ENCODE measurements around the gene TRPM2. TPM values are rescaled to one million over a fixed set of nuclear protein-coding genes. Genes with fewer than 3 reads are reported as not detected.

TRPM2 gene
- total and polyA plus RNA-seq, 10 of the 15 experiments (the other 5 are each of a cell fraction or from before 2014, with no cell fraction given), result 0.03 to 9.1 (median 2.6) TPM

DNA sequence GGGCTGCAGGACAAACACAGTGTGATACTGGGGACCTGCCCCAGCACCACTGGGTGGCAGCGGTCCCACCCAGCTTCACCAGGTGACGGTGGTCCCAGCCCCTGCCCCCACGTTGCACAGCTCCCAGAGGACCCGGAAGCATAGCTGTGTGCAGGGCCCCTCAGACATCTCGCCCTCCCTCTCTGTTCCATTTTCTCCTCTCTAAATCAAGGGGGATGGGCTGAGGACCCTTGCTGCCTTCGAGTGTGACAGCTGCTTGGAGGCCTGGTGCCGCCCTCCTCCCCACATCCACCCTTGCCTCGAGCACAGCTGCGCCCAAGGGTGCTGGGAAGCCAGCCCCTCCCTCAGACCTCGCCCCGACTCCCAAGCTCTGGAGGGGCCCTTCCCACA lies 85.8 kb downstream of the TRPM2 start:
- no peak for DNase-seq (ENCODE audit: low read depth, low spot score)
- Histone ChIP-seq H3K4me3 (no peak overlapping the region), H4K20me1 (ENCODE audit: control insufficient read depth, insufficient read depth) (no peaks in the 10 kb centered on the region), H3K27me3 (replicated peaks in 1 of 2; ENCODE audit: control insufficient read depth in 2 of 2, insufficient read depth in 2 of 2, low read length in 1 of 2) (no peaks in the 10 kb centered on the region), H3K36me3 (ENCODE audit: control insufficient read depth in 2 of 2, insufficient read depth in 2 of 2, low read length in 1 of 2) (no peaks in the 10 kb centered on the region), H3K9ac (ENCODE audit: control insufficient read depth, insufficient read depth, low read length) (no peak overlapping the region), H3K4me2 (ENCODE audit: control insufficient read depth, insufficient read depth) (no peak overlapping the region), H2AFZ (ENCODE audit: control insufficient read depth, low read depth, low read length) (no peak overlapping the region), H3K27ac (ENCODE audit: control insufficient read depth, insufficient read depth) (no peak overlapping the region), H3K9me3 (replicated peaks; ENCODE audit: control insufficient read depth, insufficient read depth, low read length) (no peaks in the 10 kb centered on the region; the same call in 2 of the 3 replicates), H3K4me1 (ENCODE audit: control insufficient read depth, insufficient read depth, low read length) (no peaks in the 10 kb centered on the region), H3K79me2 (ENCODE audit: control insufficient read depth, insufficient read depth, low read length) (no peaks in the 10 kb centered on the region)
- SMC1A ChIA-PET (ENCODE audit: uncharacterized antibody, unreplicated experiment), result no interaction called here
- TF ChIP-seq DPF2 (IDR thresholded peaks at IDR 0.05) (no peak), CEBPB (IDR thresholded peaks at IDR 0.05; ENCODE audit: borderline replicate concordance in 1 of 2, low read depth in 2 of 2, low read length in 2 of 2) (no peak), ZBTB33 (IDR thresholded peaks at IDR 0.05) (no peak), E2F4 (IDR thresholded peaks at IDR 0.05; ENCODE audit: low read depth, low read length) (no peak), ZNF24 (IDR thresholded peaks at IDR 0.05) (no peak), TCF3 (IDR thresholded peaks at IDR 0.05; ENCODE audit: borderline replicate concordance, insufficient read depth, low read depth, low read length) (no peak), CHD1 (IDR thresholded peaks at IDR 0.05; ENCODE audit: low read depth, low read length) (no peak), JUND (IDR thresholded peaks at IDR 0.05; ENCODE audit: low read depth, low read length) (no peak), STAT1 (conservative IDR thresholded peaks at IDR 0.05) (no peak), CHD4 (IDR thresholded peaks at IDR 0.05) (no peak)
- TF ChIP-seq, protein P1, sequence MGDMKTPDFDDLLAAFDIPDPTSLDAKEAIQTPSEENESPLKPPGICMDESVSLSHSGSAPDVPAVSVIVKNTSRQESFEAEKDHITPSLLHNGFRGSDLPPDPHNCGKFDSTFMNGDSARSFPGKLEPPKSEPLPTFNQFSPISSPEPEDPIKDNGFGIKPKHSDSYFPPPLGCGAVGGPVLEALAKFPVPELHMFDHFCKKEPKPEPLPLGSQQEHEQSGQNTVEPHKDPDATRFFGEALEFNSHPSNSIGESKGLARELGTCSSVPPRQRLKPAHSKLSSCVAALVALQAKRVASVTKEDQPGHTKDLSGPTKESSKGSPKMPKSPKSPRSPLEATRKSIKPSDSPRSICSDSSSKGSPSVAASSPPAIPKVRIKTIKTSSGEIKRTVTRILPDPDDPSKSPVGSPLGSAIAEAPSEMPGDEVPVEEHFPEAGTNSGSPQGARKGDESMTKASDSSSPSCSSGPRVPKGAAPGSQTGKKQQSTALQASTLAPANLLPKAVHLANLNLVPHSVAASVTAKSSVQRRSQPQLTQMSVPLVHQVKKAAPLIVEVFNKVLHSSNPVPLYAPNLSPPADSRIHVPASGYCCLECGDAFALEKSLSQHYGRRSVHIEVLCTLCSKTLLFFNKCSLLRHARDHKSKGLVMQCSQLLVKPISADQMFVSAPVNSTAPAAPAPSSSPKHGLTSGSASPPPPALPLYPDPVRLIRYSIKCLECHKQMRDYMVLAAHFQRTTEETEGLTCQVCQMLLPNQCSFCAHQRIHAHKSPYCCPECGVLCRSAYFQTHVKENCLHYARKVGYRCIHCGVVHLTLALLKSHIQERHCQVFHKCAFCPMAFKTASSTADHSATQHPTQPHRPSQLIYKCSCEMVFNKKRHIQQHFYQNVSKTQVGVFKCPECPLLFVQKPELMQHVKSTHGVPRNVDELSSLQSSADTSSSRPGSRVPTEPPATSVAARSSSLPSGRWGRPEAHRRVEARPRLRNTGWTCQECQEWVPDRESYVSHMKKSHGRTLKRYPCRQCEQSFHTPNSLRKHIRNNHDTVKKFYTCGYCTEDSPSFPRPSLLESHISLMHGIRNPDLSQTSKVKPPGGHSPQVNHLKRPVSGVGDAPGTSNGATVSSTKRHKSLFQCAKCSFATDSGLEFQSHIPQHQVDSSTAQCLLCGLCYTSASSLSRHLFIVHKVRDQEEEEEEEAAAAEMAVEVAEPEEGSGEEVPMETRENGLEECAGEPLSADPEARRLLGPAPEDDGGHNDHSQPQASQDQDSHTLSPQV (IDR thresholded peaks at IDR 0.05), result no peak
- TF ChIP-seq, protein P2, sequence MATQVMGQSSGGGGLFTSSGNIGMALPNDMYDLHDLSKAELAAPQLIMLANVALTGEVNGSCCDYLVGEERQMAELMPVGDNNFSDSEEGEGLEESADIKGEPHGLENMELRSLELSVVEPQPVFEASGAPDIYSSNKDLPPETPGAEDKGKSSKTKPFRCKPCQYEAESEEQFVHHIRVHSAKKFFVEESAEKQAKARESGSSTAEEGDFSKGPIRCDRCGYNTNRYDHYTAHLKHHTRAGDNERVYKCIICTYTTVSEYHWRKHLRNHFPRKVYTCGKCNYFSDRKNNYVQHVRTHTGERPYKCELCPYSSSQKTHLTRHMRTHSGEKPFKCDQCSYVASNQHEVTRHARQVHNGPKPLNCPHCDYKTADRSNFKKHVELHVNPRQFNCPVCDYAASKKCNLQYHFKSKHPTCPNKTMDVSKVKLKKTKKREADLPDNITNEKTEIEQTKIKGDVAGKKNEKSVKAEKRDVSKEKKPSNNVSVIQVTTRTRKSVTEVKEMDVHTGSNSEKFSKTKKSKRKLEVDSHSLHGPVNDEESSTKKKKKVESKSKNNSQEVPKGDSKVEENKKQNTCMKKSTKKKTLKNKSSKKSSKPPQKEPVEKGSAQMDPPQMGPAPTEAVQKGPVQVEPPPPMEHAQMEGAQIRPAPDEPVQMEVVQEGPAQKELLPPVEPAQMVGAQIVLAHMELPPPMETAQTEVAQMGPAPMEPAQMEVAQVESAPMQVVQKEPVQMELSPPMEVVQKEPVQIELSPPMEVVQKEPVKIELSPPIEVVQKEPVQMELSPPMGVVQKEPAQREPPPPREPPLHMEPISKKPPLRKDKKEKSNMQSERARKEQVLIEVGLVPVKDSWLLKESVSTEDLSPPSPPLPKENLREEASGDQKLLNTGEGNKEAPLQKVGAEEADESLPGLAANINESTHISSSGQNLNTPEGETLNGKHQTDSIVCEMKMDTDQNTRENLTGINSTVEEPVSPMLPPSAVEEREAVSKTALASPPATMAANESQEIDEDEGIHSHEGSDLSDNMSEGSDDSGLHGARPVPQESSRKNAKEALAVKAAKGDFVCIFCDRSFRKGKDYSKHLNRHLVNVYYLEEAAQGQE (IDR thresholded peaks at IDR 0.05; ENCODE audit: low read depth, low read length), result no peak
- in situ Hi-C loops (cut with MboI) (no loop called here), intact Hi-C loops (cut with micrococcal nuclease; ENCODE audit: unreplicated experiment) (no loop called here)
- CTCF ChIA-PET, result no interaction called here
- POLR2A ChIA-PET, result no interaction called here
- no peak for FAIRE-seq
- ATAC-seq, result no peak
- 34% methylated on average over 8 of the region's 11 CpGs for WGBS (ENCODE audit: insufficient coverage, insufficient replicate concordance, low lambda C conversion rate, missing lambda C conversion rate)
- no TSS peak for BruUV-seq (replicated peaks)
- RAD21 ChIA-PET (ENCODE audit: unreplicated experiment), result no interaction called here
